ENCODE data around the gene DNLZ. TPM values are rescaled to one million over a fixed set of nuclear protein-coding genes. Genes with fewer than 3 reads are reported as not detected.

DNLZ gene
- total RNA-seq, 1 donor from 2014 or later = 11.8 TPM

DNA sequence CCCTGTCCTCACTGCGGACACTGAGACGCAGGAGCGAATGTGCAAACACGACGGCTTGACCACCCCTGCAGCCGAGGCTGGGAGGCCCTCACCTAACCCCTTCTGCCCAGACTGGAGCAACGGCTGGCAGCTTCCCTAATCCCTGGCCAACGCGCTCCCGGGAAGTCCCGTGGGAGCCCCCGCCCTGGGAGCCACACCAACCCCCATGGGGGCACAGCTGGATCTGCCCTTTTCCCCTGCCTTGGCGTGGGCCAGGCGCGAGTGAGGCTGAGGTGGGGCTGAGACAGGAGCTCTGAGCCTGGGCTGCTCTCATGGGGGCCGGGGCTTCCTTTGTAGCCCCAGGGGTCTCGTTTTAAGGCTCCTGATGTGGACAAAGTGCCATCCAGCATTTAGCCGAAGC lies 4.6 kb upstream of the DNLZ start:
- Mint-ChIP-seq H3K27ac (no peak overlapping the region), H3K27me3 (ENCODE audit: low read depth) (no peaks in the 10 kb centered on the region), H3K4me3 (no peak overlapping the region)

DNA sequence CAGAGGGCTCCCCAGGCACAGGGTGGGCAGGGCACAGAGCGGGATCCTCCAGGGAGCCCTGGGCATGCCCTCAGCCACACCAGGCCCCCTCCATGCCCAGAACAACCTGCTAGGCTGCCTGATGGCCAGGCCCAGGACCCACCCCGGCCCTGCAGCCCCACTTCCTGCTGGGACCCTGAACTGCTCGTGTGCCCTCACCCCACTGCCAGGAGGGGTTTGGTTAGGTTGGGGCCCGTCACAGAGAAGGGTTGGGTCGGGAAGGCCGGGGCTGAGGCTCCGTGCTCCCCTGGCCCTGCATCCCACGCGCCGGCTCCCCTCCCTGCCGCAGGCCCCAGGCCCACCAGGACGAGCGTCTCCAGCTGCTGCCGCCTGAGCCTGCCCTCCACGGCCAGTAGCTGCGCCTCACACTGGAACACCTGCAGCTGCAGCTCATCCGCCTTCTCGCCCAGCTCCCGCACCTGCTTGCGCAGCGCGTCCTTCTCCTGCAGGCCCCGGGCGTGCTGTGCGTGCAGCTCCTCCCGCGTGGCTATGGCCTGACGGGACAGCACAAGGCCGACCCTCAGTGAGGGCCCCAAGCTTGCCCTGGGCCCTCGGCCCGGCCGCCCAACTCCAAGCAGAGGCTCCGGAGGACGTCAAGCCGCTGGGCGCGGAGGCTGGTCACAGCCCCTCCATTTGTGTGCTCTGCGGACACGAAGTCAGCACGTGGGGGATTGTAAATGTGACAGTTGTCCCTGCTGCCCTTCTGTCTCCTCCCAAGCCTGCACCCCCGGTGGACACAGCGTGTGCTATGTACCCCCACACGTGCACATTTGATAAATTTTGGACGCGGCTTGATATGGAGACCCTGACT lies 4.0 kb upstream of the DNLZ start:
- Mint-ChIP-seq H3K36me3 (no peaks in the 10 kb centered on the region), H3K4me1 (peaks cover 12% of the 10 kb centered on the region), H3K27ac (no peak overlapping the region), H3K9me3 (no peaks in the 10 kb centered on the region), H3K27me3 (ENCODE audit: low read depth) (no peaks in the 10 kb centered on the region), H3K4me3 (no peak overlapping the region)
- TF ChIP-seq, protein P1, sequence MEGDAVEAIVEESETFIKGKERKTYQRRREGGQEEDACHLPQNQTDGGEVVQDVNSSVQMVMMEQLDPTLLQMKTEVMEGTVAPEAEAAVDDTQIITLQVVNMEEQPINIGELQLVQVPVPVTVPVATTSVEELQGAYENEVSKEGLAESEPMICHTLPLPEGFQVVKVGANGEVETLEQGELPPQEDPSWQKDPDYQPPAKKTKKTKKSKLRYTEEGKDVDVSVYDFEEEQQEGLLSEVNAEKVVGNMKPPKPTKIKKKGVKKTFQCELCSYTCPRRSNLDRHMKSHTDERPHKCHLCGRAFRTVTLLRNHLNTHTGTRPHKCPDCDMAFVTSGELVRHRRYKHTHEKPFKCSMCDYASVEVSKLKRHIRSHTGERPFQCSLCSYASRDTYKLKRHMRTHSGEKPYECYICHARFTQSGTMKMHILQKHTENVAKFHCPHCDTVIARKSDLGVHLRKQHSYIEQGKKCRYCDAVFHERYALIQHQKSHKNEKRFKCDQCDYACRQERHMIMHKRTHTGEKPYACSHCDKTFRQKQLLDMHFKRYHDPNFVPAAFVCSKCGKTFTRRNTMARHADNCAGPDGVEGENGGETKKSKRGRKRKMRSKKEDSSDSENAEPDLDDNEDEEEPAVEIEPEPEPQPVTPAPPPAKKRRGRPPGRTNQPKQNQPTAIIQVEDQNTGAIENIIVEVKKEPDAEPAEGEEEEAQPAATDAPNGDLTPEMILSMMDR (IDR thresholded peaks at IDR 0.05; ENCODE audit: unreplicated experiment) = no peak
- no peak for DNase-seq (ENCODE audit: low spot score in 2 of 2, unreplicated experiment in 2 of 2)

More for the DNA sequence above, 4.6 kb upstream of the DNLZ start:
- Mint-ChIP-seq H3K4me1 (peaks cover 14% of the 10 kb centered on the region), H3K36me3 (no peaks in the 10 kb centered on the region), H3K9me3 (no peaks in the 10 kb centered on the region)
- no peak for DNase-seq (ENCODE audit: low spot score in 2 of 2, unreplicated experiment in 2 of 2)
- TF ChIP-seq, protein P1 (IDR thresholded peaks at IDR 0.05; ENCODE audit: unreplicated experiment) = no peak

DNA sequence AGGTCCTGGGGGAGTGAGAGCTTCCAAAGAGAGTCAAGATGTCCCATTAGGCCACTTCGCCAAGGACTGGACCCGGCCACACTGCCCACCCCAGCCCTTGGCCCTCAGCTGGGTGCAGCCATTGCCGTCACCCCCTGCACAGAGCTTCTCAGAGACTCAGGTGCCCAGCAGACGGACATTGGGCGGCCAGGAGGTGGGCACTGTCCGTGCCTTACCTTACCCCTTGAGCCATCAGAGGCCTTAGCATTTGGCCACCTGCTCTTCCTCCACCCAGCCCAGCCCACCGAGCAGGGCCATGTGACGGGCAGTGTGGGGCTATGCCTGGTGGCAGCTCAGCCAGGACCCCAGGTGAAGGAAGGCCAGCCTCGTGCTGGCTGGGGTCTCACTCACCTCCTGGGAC lies 3.3 kb upstream of the DNLZ start:
- no peak for DNase-seq (ENCODE audit: low spot score in 2 of 2, unreplicated experiment in 2 of 2)
- Mint-ChIP-seq H3K27ac (no peak overlapping the region), H3K27me3 (ENCODE audit: low read depth) (no peaks in the 10 kb centered on the region), H3K4me1 (peaks cover 9% of the 10 kb centered on the region), H3K9me3 (no peaks in the 10 kb centered on the region), H3K36me3 (no peaks in the 10 kb centered on the region), H3K4me3 (no peak overlapping the region)
- TF ChIP-seq, protein P1 (IDR thresholded peaks at IDR 0.05; ENCODE audit: unreplicated experiment) = no peak

DNA sequence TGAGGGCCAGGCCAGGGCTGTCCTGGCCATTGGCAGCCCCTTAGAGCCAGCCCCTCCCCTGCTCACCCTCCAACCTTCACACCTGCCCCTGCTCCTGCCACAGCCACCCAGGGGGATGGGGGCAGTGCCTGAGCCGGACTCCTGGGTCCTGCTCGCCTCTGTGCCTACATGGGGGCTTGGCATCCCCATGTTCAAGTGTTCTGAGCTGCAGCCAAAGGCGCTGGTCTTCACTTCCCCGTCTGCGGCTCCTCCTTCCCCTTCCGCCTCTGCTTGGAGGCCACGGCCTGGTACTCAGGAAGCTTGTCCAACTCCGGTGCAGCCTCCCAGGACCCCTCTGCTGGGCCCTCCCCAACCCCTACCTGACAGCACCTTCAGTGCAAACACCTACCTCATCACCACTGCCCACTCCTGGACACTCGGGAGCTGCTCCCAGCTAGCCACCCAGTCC lies 2.3 kb upstream of the DNLZ start:
- Mint-ChIP-seq H3K27me3 (ENCODE audit: low read depth) (no peaks in the 10 kb centered on the region), H3K4me3 (no peak overlapping the region), H3K36me3 (no peaks in the 10 kb centered on the region), H3K4me1 (peaks cover 9% of the 10 kb centered on the region), H3K9me3 (no peaks in the 10 kb centered on the region), H3K27ac (no peak overlapping the region)
- DNase-seq (ENCODE audit: low spot score in 2 of 2, unreplicated experiment in 2 of 2) = no peak
- TF ChIP-seq, protein P1 (IDR thresholded peaks at IDR 0.05; ENCODE audit: unreplicated experiment) = no peak

DNA sequence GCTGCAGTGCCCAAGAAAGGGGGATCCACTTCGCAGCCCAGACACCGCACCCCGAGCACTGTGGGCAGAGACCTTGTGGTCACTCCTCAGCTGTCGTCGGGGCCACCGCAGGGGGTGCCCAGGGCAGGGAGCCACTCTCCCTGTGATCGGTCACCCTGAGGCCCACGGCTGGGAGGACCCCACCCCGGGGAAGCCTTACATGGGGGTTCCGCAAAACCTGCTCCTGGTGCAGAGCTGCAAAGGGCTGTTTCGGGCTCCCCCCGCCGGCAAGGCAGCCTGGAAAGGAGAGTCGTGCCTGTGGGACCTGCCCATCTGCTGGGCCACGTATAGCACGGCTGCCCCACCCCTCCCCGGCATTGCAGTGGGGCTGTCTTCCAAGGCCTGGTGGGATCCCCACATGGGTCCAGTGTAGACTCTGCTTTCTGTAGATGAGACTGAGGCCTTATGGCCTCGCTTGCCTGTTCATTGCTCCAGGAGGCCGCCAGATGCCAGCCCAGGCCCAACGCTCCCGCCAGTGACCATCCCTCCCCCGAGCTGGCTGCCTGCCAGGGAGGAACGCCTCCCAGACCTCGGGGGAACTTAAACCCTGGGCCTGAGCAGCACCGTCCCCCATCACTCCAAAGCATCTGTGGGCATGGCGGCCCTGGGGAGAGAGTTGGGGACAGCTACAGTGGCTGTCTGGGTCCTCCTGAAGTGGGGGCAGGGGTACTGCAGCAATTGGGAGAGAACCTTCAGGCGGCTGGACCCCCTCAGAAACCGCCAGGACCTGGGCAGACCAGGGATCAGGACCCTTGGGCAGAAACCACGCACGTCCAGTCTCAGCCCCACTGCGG lies 1.6 kb upstream of the DNLZ start:
- no peak overlapping the region for H3K27ac Mint-ChIP-seq
- no peaks in the 10 kb centered on the region for H3K27me3 Mint-ChIP-seq (ENCODE audit: low read depth)
- peak overlapping the region; percentile 20 for H3K4me3 Mint-ChIP-seq
- TF ChIP-seq, protein P1 (IDR thresholded peaks at IDR 0.05; ENCODE audit: unreplicated experiment) = no peak
- H3K36me3 Mint-ChIP-seq = no peaks in the 10 kb centered on the region
- no peaks in the 10 kb centered on the region for H3K9me3 Mint-ChIP-seq
- no peak for DNase-seq (ENCODE audit: low spot score in 2 of 2, unreplicated experiment in 2 of 2)
- H3K4me1 Mint-ChIP-seq = peaks cover 11% of the 10 kb centered on the region
